ENCODE data around the gene ATP9B.
"Not testable (repeated sequence)": the region's sequence is repeated elsewhere in the genome, so short reads cannot be mapped to it uniquely, and the experiment has no call there.

ATP9B gene

GRCh38 chr18:79136742-79137141, 67.5 kb downstream of the ATP9B start:
- DNase-seq (ENCODE audit: low read depth in 2 of 2), result no peak

- DNase-seq (ENCODE audit: low read depth in 2 of 2), result peak; percentile 8 to 9
Observed at GRCh38 chr18:79139206-79139605, 70.0 kb downstream of the ATP9B start.

DNA sequence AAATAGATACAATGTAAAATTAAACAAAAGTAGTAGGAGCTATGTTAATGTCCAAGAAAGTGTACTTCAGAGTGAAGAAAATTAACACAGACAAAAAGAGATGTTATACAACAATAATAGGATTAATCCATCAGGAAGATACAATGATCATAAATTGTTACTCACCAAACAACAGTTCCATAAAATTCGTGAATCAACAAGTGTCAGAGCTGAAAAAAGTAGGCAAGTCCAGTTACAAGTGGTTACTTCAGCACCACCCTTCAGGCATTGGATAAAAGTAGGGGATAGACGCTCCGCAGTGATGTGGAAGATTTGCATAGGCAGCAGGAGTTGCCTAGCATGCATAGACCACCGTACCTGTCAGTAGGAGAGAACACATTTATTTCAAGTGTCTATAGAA, 77.8 kb downstream of the ATP9B start:
- no peak for DNase-seq (ENCODE audit: low read depth in 2 of 2)

GRCh38 chr18:79151191-79151590, 82.0 kb downstream of the ATP9B start:
- DNase-seq (ENCODE audit: low read depth in 2 of 2), result no peak

- DNase-seq (ENCODE audit: low read depth in 2 of 2), result no peak
Observed at GRCh38 chr18:79156327-79156726, 87.1 kb downstream of the ATP9B start.

GRCh38 chr18:79164706-79165105, 95.5 kb downstream of the ATP9B start:
- no peak for DNase-seq (ENCODE audit: low read depth in 2 of 2)

DNA sequence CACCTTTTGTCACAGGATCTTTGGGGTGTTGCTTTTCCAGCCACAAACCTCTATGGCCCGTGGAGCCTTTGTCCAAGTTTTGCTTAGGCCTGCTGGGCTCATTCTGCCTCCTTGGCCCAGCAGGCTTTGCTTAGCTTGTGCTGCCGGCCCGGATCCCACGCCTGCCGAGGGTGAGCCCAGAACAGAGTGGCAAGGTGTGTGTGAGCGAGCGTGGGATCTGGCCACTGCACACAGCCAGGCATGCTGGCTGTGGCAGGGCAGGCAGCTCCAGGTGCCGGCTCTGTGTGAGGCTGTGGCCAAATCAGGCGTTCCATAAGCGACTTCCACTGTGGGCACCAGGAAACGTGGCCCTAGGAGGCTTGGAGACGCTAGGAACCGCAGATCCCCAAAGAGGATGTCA, 97.5 kb downstream of the ATP9B start:
- no peak for DNase-seq (ENCODE audit: low read depth in 2 of 2)

GRCh38 chr18:79167526-79168190, 98.5 kb downstream of the ATP9B start:
- DNase-seq (ENCODE audit: low read depth in 2 of 2), result no peak

DNA sequence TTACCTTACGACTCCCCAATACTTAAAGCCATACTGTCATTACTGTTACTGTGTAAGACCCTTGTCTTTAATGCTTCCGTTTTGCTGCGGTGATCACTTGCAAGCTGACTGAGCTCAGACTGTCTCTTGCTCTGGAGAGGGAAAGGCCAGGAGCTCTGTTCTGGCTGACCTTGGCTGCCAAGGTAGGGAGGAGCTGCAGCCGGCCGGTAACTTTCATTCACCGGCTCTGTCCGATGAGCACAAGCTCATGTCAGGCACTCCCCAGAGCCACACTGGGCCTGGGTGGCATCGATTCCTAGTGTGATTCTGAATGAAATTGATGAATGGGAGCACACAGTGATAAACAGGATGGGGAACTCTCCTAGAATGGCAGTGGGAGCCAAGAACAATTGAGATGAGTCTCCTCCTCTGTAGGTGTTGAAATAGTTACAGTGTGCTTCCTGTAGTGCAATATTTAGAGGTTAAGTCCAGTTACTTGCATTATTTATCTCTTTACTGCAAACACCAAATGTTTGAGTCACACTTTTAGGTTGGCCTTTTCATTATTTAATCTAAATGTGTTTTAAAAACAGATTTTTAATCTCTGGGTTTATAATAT, 100.9 kb downstream of the ATP9B start:
- no peak for DNase-seq (ENCODE audit: low read depth in 2 of 2)

DNA sequence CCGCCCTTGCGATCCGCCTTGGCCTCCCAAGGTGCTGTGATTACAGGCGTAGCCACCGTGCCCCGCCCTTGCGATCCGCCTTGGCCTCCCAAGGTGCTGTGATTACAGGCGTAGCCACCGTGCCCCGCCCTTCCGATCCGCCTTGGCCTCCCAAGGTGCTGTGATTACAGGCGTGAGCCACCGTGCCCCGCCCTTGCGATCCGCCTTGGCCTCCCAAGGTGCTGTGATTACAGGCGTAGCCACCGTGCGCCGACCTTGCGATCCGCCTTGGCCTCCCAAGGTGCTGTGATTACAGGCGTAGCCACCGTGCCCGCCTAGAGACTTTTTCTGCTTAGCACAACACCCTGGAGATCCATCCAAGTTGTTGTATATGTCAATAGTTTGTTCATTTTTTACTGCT, 103.1 kb downstream of the ATP9B start:
- not testable (repeated sequence) for DNase-seq (ENCODE audit: low read depth in 2 of 2)

GRCh38 chr18:79173742-79174141, 104.5 kb downstream of the ATP9B start:
- no peak for DNase-seq (ENCODE audit: low read depth in 2 of 2)

DNA sequence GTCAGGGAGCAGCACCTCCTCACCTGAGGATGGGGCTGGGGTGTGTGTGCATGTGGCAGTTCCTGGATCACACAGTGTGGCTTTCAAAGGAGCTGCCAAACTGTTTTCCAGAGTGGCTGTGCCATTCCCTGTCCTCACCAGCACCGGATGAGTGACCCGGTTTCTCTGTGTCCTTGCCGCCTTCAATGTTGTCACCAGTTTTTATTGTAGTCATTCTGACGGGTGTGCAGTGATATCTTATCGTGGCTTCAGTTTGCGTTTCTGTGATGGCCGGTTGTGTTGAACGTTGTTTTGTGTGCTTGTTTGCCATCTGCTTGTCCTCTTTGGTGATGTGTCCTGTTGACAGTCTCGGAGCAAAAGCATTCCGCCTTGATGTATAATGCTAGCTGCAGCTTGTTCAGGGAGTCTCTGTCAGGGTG, 108.9 kb downstream of the ATP9B start:
- no peak for DNase-seq (ENCODE audit: low read depth in 2 of 2)

GRCh38 chr18:79182047-79182713, 113.0 kb downstream of the ATP9B start:
- no peak for DNase-seq (ENCODE audit: low read depth in 2 of 2)

- DNase-seq (ENCODE audit: low read depth in 2 of 2), result no peak
Observed at GRCh38 chr18:79185648-79186047, 116.5 kb downstream of the ATP9B start.

- no peak for DNase-seq (ENCODE audit: low read depth in 2 of 2)
Observed at GRCh38 chr18:79186649-79187048, 117.5 kb downstream of the ATP9B start.

- no peak for DNase-seq (ENCODE audit: low read depth in 2 of 2)
Observed at GRCh38 chr18:79187532-79188277, 118.5 kb downstream of the ATP9B start.

- no peak for DNase-seq (ENCODE audit: low read depth in 2 of 2)
Observed at GRCh38 chr18:79191418-79191817, 122.2 kb downstream of the ATP9B start.

DNA sequence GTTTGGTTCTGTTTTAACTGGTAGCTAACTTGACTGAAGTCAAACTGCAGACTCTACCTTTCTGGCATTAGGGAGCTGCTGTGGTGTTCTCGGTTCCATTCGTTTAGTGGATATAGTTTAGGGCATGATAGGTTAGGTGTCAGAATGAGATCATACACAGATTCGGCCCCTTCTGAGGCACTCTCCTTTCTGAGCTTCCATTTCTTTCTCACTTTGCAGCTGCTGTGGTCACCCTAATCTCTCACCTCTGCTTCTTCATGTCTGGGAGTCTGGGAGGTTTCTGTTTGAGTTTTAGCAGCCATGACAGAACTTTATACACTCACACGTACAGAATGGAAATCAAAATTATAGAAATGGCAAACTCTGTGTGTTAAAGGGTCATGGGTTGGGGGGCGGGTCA, 122.8 kb downstream of the ATP9B start:
- DNase-seq (ENCODE audit: low read depth in 2 of 2), result no peak

- no peak for DNase-seq (ENCODE audit: low read depth in 2 of 2)
Observed at GRCh38 chr18:79193826-79194225, 124.6 kb downstream of the ATP9B start.

GRCh38 chr18:79195716-79196683, 126.8 kb downstream of the ATP9B start:
- DNase-seq (ENCODE audit: low read depth in 2 of 2), result no peak

DNA sequence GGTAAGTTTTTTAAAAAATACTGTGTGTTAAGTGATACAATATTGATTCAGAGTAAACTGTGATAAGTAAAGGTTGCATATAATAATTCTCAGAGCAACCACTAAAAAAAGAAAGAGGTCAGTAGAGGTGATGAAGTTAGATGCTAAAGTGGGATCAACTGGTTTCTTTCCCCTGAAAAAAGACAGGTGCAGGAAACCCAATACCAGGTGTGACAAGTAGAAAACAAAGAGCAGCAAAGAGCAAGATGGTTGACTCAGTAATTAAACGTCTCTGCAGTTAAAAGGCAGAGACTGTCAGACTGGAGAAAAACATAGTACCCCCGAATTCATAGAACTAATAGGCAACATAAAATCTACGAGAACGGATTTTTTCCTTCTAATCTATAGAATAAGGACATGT, 128.3 kb downstream of the ATP9B start:
- no peak for DNase-seq (ENCODE audit: low read depth in 2 of 2)

Measured in stimulated activated CD8-positive, alpha-beta memory T cell treated with anti-CD3 and anti-CD28 coated beads, Interleukin-15, amount 100 ng/mL, for 4 hours (primary cell).